ENCODE results near the gene C10orf105.

Gene C10orf105

GRCh38 chr10:71737001-71737833 lies 17.6 kb upstream of the C10orf105 start:
- DNase-seq (ENCODE audit: low spot score): no peak

DNA sequence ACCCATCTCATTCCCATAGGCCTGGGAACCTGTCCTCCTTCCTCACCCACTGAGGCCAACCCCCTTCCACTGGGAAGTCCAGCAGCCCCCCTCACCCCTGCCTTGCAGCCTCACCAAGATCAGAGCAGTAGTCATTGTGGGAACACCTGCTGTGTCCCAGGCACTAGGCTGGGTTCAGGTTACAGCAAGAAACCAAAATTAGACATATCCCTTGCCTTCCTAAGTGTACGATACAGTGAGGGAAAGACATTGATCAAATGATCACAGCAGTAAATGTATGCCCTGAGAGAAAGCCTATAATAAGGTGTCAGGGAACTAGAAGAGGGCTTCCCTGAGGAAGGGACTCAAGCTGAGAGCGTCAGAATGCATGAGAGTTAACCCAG lies 17.0 kb upstream of the C10orf105 start:
- DNase-seq (ENCODE audit: low spot score): no peak

DNA sequence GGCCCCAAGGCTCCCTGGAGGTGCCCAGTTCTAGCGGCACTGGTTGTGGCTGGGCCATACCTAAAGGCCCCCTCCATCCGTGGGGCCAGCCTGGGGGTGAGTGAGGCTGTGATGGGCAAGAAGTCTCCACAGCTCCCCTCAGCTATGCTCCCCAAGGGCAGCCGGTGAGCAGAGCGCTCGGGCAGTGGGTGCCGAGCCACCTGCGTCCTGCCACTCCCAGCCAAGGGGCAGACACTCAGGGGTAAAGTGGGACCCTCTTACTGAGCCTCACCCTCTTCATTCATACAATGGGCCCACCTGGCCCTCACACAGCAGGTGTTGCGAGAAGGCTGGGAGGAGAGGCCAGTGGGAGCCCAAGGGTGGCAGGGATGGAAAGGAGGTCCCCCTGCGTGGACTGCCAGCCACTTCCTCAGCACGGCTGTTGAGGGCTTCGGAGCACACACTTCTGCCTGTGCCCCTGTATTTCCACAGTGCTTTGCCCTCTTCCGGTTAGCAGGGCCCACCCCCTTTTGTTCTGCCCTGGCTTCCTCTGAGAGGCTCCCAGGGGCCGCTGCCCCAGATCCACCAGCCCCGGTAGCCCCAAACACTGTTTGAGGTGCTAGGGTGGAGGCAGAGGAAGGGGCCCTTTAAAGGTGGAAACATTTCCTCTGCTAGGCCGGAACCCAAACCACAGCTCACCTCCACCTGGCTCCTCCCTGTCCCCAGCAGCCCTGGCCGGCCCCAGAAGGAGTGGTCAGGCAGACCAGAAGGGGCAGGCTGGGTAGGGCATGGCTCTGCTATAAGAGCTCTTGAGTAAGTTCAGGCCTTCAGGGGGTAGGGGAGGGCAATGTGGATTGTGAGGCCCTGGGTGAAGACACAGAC lies 16.4 kb upstream of the C10orf105 start:
- DNase-seq (ENCODE audit: low spot score): no peak

DNA sequence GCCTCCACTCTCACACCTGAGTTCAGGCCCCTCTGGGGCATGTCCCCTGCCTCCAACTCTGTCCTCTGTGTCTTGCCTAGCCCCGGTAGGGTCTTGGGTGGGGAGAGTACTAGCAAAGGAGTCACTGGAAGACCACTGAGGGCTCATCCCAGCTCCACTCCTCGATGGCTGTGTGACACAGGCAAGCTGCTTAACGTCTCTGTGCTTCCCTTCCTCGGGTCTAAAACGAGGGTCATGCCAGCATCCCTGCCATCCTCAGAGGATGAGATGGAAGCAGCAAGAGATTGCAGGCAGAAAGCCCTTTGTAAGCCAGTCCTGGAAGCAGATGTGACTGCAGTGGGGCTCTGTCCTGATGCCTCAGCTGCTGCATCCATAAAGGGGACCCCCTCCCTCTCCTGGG lies 15.2 kb upstream of the C10orf105 start:
- DNase-seq (ENCODE audit: low spot score): no peak

GRCh38 chr10:71731791-71732190 lies 12.2 kb upstream of the C10orf105 start:
- DNase-seq (ENCODE audit: low spot score): no peak

- no peak for DNase-seq (ENCODE audit: low spot score)
These were observed 9.6 kb upstream of the C10orf105 start for GRCh38 chr10:71729161-71729636.

GRCh38 chr10:71727738-71728737 lies 8.5 kb upstream of the C10orf105 start:
- DNase-seq (ENCODE audit: low spot score): peak; percentile 45

DNA sequence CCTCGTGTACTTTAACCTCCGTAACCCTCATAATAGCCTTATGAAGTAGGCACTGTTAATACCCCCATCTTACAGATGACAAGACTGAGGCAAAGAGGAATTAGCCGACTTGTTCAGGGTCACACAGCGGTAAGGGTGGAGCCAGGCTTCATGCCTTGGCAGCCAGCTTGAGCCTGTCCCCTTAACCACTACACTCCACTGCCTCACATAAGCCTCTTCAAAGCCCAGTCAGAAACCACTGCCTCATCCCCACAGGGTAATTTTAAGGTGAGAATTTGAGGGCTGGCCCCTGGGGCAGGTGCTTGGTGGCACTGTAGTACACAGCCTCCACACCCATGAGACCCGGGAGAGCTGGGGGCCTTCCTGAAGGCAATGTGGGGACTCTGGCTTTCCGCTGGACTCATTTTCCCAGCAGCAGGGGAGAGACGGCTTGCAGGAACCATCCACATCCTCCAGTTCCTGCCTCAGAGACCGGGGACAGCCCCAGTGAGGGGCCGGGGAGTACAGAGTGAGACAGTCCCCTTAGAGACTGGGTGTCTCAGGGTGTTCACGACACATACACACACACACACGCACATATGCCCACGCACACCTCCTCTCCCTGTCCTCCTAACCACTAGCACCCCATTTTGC lies 7.6 kb upstream of the C10orf105 start:
- DNase-seq (ENCODE audit: low spot score): no peak

GRCh38 chr10:71726580-71727104 lies 7.1 kb upstream of the C10orf105 start:
- DNase-seq (ENCODE audit: low spot score): no peak

- DNase-seq (ENCODE audit: low spot score): peak; percentile 47
These were observed 6.5 kb upstream of the C10orf105 start for GRCh38 chr10:71725998-71726579.

GRCh38 chr10:71725249-71725648 lies 5.7 kb upstream of the C10orf105 start:
- no peak for DNase-seq (ENCODE audit: low spot score)

- no peak for DNase-seq (ENCODE audit: low spot score)
These were observed 5.0 kb upstream of the C10orf105 start for GRCh38 chr10:71724539-71724938.

- no peak for DNase-seq (ENCODE audit: low spot score)
These were observed 3.7 kb upstream of the C10orf105 start for GRCh38 chr10:71723311-71723710.

GRCh38 chr10:71722849-71723248 lies 3.3 kb upstream of the C10orf105 start:
- no peak for DNase-seq (ENCODE audit: low spot score)

DNA sequence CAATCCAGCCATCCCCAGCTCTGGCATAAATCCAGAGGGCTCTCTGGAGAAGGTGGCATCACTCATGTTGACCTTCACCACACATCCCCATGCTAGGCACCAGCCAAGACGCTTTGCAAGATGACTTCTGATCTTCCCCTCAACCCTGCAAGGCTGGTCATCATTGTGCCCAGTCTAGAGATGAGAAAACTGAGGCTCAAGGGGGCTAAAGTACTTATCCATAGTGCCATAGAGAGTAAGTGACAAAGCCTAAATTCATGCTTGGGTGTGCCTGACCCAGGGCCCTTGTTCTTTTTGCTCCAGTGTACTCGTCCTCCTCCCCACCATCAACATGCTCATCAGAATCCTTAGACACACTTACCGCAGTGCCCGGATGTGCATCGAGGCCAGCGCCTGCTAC lies 1.7 kb upstream of the C10orf105 start:
- DNase-seq (ENCODE audit: low spot score): no peak

DNA sequence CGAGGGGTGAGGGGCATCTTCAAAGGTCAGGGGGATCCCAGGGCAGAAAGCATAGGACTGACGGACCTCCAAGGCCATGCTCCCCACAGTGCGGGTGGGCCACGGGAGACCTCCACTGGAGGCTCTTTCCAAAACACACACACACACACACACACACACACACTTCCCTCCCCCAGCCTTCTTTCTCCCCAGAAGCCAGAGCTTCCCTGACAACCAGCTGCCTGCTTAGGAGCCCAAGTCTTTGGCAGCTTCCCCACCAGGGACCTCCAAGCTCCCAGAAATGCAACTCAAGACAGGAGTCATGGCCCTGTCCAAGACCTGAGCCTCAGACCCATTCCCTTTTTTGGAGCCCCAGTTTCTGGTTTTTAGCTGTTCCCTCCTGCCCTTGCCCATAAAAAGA lies 710 bp upstream of the C10orf105 start:
- DNase-seq (ENCODE audit: low spot score): no peak

DNA sequence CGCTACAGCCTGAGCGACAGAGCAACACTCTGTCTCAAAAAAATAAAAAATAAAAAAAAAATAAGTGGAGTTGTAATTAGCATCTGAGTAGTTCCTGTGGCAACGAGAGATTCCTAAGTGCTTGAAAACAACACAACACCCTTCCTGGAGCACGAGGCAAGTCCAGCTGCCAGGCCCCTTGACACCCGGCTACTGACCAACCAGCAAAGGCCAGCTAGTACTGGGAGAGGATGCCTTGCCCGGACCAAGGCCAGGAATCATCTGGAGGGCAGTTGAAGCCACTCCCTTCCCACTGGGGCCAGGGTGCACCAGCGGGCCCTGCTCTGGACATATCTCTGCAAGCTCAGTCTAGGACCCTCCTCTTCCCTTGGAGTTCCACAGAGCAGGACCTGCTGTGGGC lies 536 bp downstream of the C10orf105 start:
- DNase-seq (ENCODE audit: low spot score): no peak

DNA sequence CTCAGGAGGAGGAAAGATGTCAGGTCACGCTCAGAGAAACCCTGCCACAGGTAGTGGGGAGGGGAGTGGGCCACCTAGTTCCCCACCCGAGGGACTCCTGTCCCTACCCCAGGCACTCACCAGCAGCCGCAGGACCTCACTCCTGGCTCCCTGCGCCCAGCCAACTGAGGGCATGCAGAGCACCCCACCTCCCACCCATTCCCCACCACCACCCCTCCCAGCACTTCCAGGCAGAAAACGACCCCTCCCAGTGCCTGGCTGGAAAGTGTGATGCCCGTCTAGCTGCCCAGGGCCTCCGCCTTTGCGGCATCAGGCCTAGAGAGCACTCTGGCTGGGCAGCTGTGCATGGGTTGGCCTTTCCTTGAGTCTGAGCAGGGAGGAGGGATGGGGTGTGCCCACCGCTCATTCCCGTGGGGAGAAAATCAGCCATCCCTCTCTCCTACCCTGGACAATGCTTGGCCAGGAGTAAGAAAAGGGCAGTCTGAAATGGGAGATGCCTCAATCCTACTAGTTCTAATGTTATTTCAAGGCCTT lies 1.3 kb downstream of the C10orf105 start:
- no peak for DNase-seq (ENCODE audit: low spot score)

GRCh38 chr10:71717551-71717951 lies 2.0 kb downstream of the C10orf105 start:
- DNase-seq (ENCODE audit: low spot score): no peak

DNA sequence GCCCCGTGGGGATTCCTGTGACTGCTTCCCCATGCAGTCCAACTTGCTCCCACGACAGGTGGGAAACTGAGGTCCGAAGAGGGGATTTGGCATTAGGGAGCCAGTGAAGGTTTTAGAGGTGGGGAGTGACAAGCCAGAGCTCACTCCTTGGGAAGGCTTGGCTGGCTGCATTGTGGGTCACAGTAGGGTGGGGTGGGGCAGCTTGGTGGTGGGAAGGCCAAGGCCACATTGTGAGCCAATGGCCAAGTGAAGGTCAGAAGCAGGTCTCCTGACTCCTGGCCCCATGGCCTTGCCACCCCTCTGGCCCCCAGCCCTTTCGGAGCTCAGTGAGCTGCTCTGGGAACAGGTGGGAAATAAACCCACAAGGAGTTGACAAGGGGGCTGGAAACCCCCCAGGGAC lies 2.5 kb downstream of the C10orf105 start:
- no peak for DNase-seq (ENCODE audit: low spot score)

Data from HuH-7.5 (cell line).